Renal cortex interstitium (tissue), 11 donors: Measurements from ENCODE around the gene RNF19B. TPM values are rescaled to one million over a fixed set of nuclear protein-coding genes. Genes with fewer than 3 reads are reported as not detected.
"Not testable (repeated sequence)": the region's sequence is repeated elsewhere in the genome, so short reads cannot be mapped to it uniquely, and the experiment has no call there.

Experiments
- DNase-seq, 11 donors: peaks; one replicate each; pipeline ENCODE4 v3.0.0-alpha.2; 2013; ENCODE audit warnings: low read depth in 9 of 11, low spot score in 4 of 11; ENCODE audit errors: extremely low read depth in 1 of 11
- polyA plus RNA-seq, 3 donors: library from polyadenylated mRNA; unstranded; fragments of 120-200 nt; gene quantifications; one replicate each; pipeline ENCODE4 v1.2.1, GENCODE V29; 2013; ENCODE audit not compliant: insufficient read length in 3 of 3

Gene RNF19B
- polyA plus RNA-seq, 3 donors, result 16.6 to 17.4 (median 16.7) TPM

- DNase-seq, result no peak
Measured at GRCh38 chr1:33000427-33001026, 35.9 kb upstream of the RNF19B start.

- no peak for DNase-seq
Measured at GRCh38 chr1:32998997-32999396, 34.4 kb upstream of the RNF19B start.

- no peak for DNase-seq
Measured at GRCh38 chr1:32998064-32998463, 33.5 kb upstream of the RNF19B start.

- no peak for DNase-seq
Measured at GRCh38 chr1:32997381-32997891, 32.8 kb upstream of the RNF19B start.

- not testable (repeated sequence) for DNase-seq
Measured at GRCh38 chr1:32993324-32993636, 28.7 kb upstream of the RNF19B start.

GRCh38 chr1:32992489-32993323 is 28.1 kb upstream of the RNF19B start:
- DNase-seq, result peak in 4 of 11 donors; percentile 38 to 65 (median 46)

GRCh38 chr1:32991819-32992488 is 27.3 kb upstream of the RNF19B start:
- no peak for DNase-seq

GRCh38 chr1:32991386-32991785 is 26.8 kb upstream of the RNF19B start:
- no peak for DNase-seq

- DNase-seq, result no peak
Measured at GRCh38 chr1:32990887-32991286, 26.3 kb upstream of the RNF19B start.

GRCh38 chr1:32989160-32990050 is 24.8 kb upstream of the RNF19B start:
- no peak for DNase-seq

GRCh38 chr1:32988665-32989064 is 24.1 kb upstream of the RNF19B start:
- DNase-seq, result no peak

GRCh38 chr1:32985226-32985625 is 20.6 kb upstream of the RNF19B start:
- DNase-seq, result no peak

GRCh38 chr1:32984455-32985171 is 20.0 kb upstream of the RNF19B start:
- peak in 1 of 11 donors; percentile 19 for DNase-seq

- DNase-seq, result no peak
Measured at GRCh38 chr1:32984090-32984454, 19.5 kb upstream of the RNF19B start.

GRCh38 chr1:32983020-32983419 is 18.4 kb upstream of the RNF19B start:
- DNase-seq, result no peak

- DNase-seq, result peak in 2 of 11 donors; percentile 36 to 55
Measured at GRCh38 chr1:32981003-32981901, 16.6 kb upstream of the RNF19B start.

- DNase-seq, result no peak
Measured at GRCh38 chr1:32980080-32980479, 15.5 kb upstream of the RNF19B start.

- DNase-seq, result no peak
Measured at GRCh38 chr1:32978854-32979253, 14.2 kb upstream of the RNF19B start.
